GM23338 (cell line): Measurements from ENCODE around the gene RABGAP1L. TPM values are rescaled to one million over a fixed set of nuclear protein-coding genes. Genes with fewer than 3 reads are reported as not detected.

ENCODE experiments used
- ATAC-seq: fragments of 200-7000 bp; cut with Tn5 transposase; 3 replicates; pipeline ENCODE4 v1.9.1; 2020
- DNase-seq: peaks from one replicate; pipeline ENCODE4 v3.0.0-alpha.2; 2015; ENCODE audit warnings: low spot score
- H2AFZ ChIP-seq: fragments of 200-600 bp; sonication (generic); 2 replicates; pipeline ENCODE4 v1.8.0; 2016; ENCODE audit warnings: antibody characterized with exemption, mild to moderate bottlenecking, moderate library complexity
- H3F3A ChIP-seq: fragments of 200-600 bp; sonication (generic); replicated peaks from 2 replicates; pipeline ENCODE4 v1.8.0; 2017; ENCODE audit warnings: antibody characterized with exemption, mixed run types, low read depth
- H3K27ac ChIP-seq: fragments of 200-600 bp; sonication (generic); 2 replicates; pipeline ENCODE4 v1.6.1; 2016; ENCODE audit warnings: low read depth
- H3K27me3 ChIP-seq: fragments of 200-600 bp; sonication (generic); 2 replicates; pipeline ENCODE4 v1.8.0; 2016; ENCODE audit warnings: mild to moderate bottlenecking, mixed run types, moderate library complexity; ENCODE audit not compliant: insufficient read depth
- H3K36me3 ChIP-seq: fragments of 200-600 bp; sonication (generic); 2 replicates; pipeline ENCODE4 v1.8.0; 2016; ENCODE audit warnings: mild to moderate bottlenecking; ENCODE audit not compliant: insufficient read depth
- H3K4me1 ChIP-seq: fragments of 200-600 bp; sonication (generic); 2 replicates; pipeline ENCODE4 v1.8.0; 2016; ENCODE audit warnings: mild to moderate bottlenecking, moderate library complexity; ENCODE audit not compliant: insufficient read depth
- H3K4me2 ChIP-seq: fragments of 200-600 bp; sonication (generic); 2 replicates; pipeline ENCODE4 v1.7.1; 2017; ENCODE audit warnings: mixed run types
- H3K4me3 ChIP-seq: fragments of 200-600 bp; sonication (generic); 2 replicates; pipeline ENCODE4 v1.6.1; 2016; ENCODE audit warnings: mixed run types
- H3K79me2 ChIP-seq: fragments of 200-600 bp; sonication (generic); replicated peaks from 2 replicates; pipeline ENCODE4 v1.8.0; 2017; ENCODE audit warnings: mild to moderate bottlenecking; ENCODE audit not compliant: insufficient read depth
- H3K9me2 ChIP-seq: fragments of 200-600 bp; sonication (generic); 2 replicates; pipeline ENCODE4 v1.8.0; 2017; ENCODE audit not compliant: insufficient read depth
- H4K20me1 ChIP-seq: fragments of 200-600 bp; sonication (generic); replicated peaks from 2 replicates; pipeline ENCODE4 v1.8.0; 2017; ENCODE audit warnings: mild to moderate bottlenecking; ENCODE audit not compliant: insufficient read depth
- H3K27ac Mint-ChIP-seq: 2 replicates; pipeline ENCODE4 v1.8.0; 2020; ENCODE audit warnings: inconsistent platforms, mild to moderate bottlenecking, moderate library complexity, mixed read lengths
- H3K27me3 Mint-ChIP-seq: 3 replicates; pipeline ENCODE4 v1.8.0; 2022; ENCODE audit warnings: low read depth, mild to moderate bottlenecking, moderate library complexity, mixed read lengths, inconsistent platforms; ENCODE audit not compliant: insufficient read depth, poor library complexity
- H3K36me3 Mint-ChIP-seq: 3 replicates; pipeline ENCODE4 v1.8.0; 2021; ENCODE audit warnings: low read depth, mild to moderate bottlenecking, inconsistent platforms, moderate library complexity, mixed read lengths
- H3K4me1 Mint-ChIP-seq: 3 replicates; pipeline ENCODE4 v1.8.0; 2020; ENCODE audit warnings: mild to moderate bottlenecking, inconsistent platforms, mixed read lengths
- H3K4me3 Mint-ChIP-seq: 3 replicates; pipeline ENCODE4 v1.8.0; 2021; ENCODE audit warnings: moderate library complexity, mild to moderate bottlenecking, inconsistent platforms, mixed read lengths
- H3K9me3 Mint-ChIP-seq: 3 replicates; pipeline ENCODE4 v1.8.0; 2020; ENCODE audit warnings: moderate library complexity, mild to moderate bottlenecking, inconsistent platforms, mixed read lengths
- CTCF ChIP-seq, 2 experiments: fragments of 200-600 bp in 1 of 2; sonication (generic) in 1 of 2; conservative IDR thresholded peaks; 2 replicates each; pipeline versions ENCODE4 v1.5.1 to v1.6.1; 2016 to 2017; ENCODE audit warnings: antibody characterized with exemption in 2 of 2, low read depth in 2 of 2, mild to moderate bottlenecking in 2 of 2, moderate library complexity in 1 of 2
- EZH2 ChIP-seq: fragments of 200-600 bp; sonication (generic); IDR thresholded peaks from one replicate; pipeline ENCODE4 v1.8.0; 2017; ENCODE audit warnings: antibody characterized with exemption, mild to moderate bottlenecking, low read depth; ENCODE audit not compliant: unreplicated experiment
- EZH2phosphoT487 ChIP-seq: fragments of 200-600 bp; sonication (generic); IDR thresholded peaks from one replicate; pipeline ENCODE4 v1.8.1; 2018; ENCODE audit warnings: antibody characterized with exemption; ENCODE audit not compliant: unreplicated experiment
- JUNB ChIP-seq: IDR thresholded peaks from one replicate; pipeline ENCODE4 v1.6.1; 2016; ENCODE audit warnings: antibody characterized with exemption; ENCODE audit not compliant: unreplicated experiment
- REST ChIP-seq: IDR thresholded peaks from one replicate; pipeline ENCODE4 v1.6.1; 2018; ENCODE audit warnings: antibody characterized with exemption; ENCODE audit not compliant: unreplicated experiment
- ZNF331 ChIP-seq: fragments of 250-450 bp; sonication (Bioruptor Pico); IDR thresholded peaks from 2 replicates; pipeline ENCODE4 v1.5.0; 2020; ENCODE audit warnings: low read depth, mild to moderate bottlenecking, moderate library complexity
- polyA plus RNA-seq: library from polyadenylated mRNA; unstranded; fragments of >200 nt; fragmentation: Nextera tagmentation; extraction: Ambion mirVana; gene quantifications from 2 replicates; pipeline ENCODE4 v1.2.1, GENCODE V29; 2016
- total RNA-seq: library from RNA; depleted of rRNA; stranded (reverse); fragments of >200 nt; shearing (Covaris generic); gene quantifications from 2 replicates; pipeline ENCODE4 v1.2.3, GENCODE V29; 2014

Gene RABGAP1L
- total and polyA plus RNA-seq, 2 experiments from 2014 or later: 83.2 to 136 TPM

DNA sequence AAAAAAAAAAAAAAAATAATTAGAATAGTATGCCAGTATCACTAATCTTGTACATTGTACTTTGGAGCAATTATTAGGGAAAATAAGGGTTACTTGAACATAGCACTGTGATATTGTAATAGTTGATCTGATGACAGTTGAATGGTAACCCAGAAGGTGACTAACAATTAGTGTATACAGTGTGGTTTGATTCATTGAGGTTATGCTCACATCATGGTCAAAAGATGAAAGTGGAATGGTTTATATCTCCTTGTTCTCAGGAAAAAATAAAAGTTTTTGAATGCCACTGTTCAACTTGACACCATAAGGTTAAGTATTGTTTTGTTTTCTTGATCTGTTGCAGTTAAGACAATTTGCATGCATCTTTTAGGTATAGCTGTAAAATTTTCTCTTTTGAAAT is 375.5 kb downstream of the RABGAP1L start:
- H2AFZ ChIP-seq: no peak overlapping the region
- no peaks in the 10 kb centered on the region for H4K20me1 ChIP-seq
- H3K36me3 ChIP-seq: no peaks in the 10 kb centered on the region
- TF ChIP-seq EZH2 (no peak), CTCF (conservative IDR thresholded peaks at IDR 0.05; ENCODE audit: low read depth in 2 of 2) (no peak), REST (no peak), JUNB (no peak), EZH2phosphoT487 (no peak), ZNF331 (no peak)
- H3K4me2 ChIP-seq: no peak overlapping the region
- H3K9me3 Mint-ChIP-seq: peaks cover under 1% of the 10 kb centered on the region; the same call in 2 of the 3 replicates
- H3K27ac ChIP-seq: no peak overlapping the region
- H3K79me2 ChIP-seq: no peaks in the 10 kb centered on the region
- no peaks in the 10 kb centered on the region for H3K27me3 ChIP-seq
- peaks cover under 1% of the 10 kb centered on the region; the same call in 1 of the 2 replicates for H3K9me2 ChIP-seq
- H3K4me1 Mint-ChIP-seq: no peaks in the 10 kb centered on the region
- H3K27me3 Mint-ChIP-seq: peaks cover 4% of the 10 kb centered on the region
- no peak for ATAC-seq
- no peak overlapping the region for H3K4me3 ChIP-seq
- H3K4me1 ChIP-seq: no peaks in the 10 kb centered on the region
- no peaks in the 10 kb centered on the region for H3K36me3 Mint-ChIP-seq
- H3F3A ChIP-seq: no peaks in the 10 kb centered on the region
- H3K27ac Mint-ChIP-seq: no peak overlapping the region
- no peak for DNase-seq
- no peak overlapping the region for H3K4me3 Mint-ChIP-seq

- Histone ChIP-seq H4K20me1 (no peaks in the 10 kb centered on the region), H3K27ac (no peak overlapping the region), H3K79me2 (no peaks in the 10 kb centered on the region), H3K27me3 (no peaks in the 10 kb centered on the region), H3K36me3 (no peaks in the 10 kb centered on the region), H3F3A (no peaks in the 10 kb centered on the region), H3K4me2 (no peak overlapping the region), H3K9me2 (no peaks in the 10 kb centered on the region), H3K4me1 (no peaks in the 10 kb centered on the region), H3K4me3 (no peak overlapping the region), H2AFZ (no peak overlapping the region)
- H3K4me3 Mint-ChIP-seq: no peak overlapping the region
- DNase-seq (no peak), ATAC-seq (no peak)
- peaks cover 4% of the 10 kb centered on the region for H3K27me3 Mint-ChIP-seq
- no peaks in the 10 kb centered on the region for H3K36me3 Mint-ChIP-seq
- peaks cover 3% of the 10 kb centered on the region; the same call in 2 of the 3 replicates for H3K9me3 Mint-ChIP-seq
- no peak overlapping the region for H3K27ac Mint-ChIP-seq
- H3K4me1 Mint-ChIP-seq: no peaks in the 10 kb centered on the region
- TF ChIP-seq REST (no peak), JUNB (no peak)
These were observed 375.9 kb downstream of the RABGAP1L start for GRCh38 chr1:174535207-174535606.
